Esophagus squamous epithelium (tissue), 4 donors: ENCODE measurements around the gene DNAH8.

Source experiments
- CTCF ChIP-seq, 6 experiments: fragments of 450-650 bp in 4 of 6; fragments of 200-600 bp in 2 of 6; sonication (generic) in 2 of 6; IDR thresholded peaks; one replicate each; pipeline ENCODE4 v1.5.1; 2016 to 2019; ENCODE audit warnings: antibody characterized with exemption in 6 of 6, mild to moderate bottlenecking in 4 of 6, moderate library complexity in 4 of 6
- POLR2A ChIP-seq, 4 donors: fragments of 450-650 bp; IDR thresholded peaks; one replicate each; pipeline ENCODE4 v1.6.1; 2017; ENCODE audit warnings: antibody characterized with exemption in 4 of 4, mild to moderate bottlenecking in 4 of 4, moderate library complexity in 3 of 4

- no peak for TF ChIP-seq CTCF (IDR thresholded peaks at IDR 0.05)
- TF ChIP-seq POLR2A (IDR thresholded peaks at IDR 0.05): no peak
These were observed 69.6 kb downstream of the DNAH8 start for GRCh38 chr6:38784506-38785235.
